Measurements from ENCODE around the gene APBA1. TPM values are rescaled to one million over a fixed set of nuclear protein-coding genes. Genes with fewer than 3 reads are reported as not detected.
A peak's percentile ranks its signal among the peaks of the same experiment; 100 is the strongest.

The APBA1 gene
- total and polyA plus RNA-seq, 2 donors (not counting 3 experiments of a cell fraction or from before 2014, with no cell fraction given) = 6.1 to 11.3 TPM

DNA sequence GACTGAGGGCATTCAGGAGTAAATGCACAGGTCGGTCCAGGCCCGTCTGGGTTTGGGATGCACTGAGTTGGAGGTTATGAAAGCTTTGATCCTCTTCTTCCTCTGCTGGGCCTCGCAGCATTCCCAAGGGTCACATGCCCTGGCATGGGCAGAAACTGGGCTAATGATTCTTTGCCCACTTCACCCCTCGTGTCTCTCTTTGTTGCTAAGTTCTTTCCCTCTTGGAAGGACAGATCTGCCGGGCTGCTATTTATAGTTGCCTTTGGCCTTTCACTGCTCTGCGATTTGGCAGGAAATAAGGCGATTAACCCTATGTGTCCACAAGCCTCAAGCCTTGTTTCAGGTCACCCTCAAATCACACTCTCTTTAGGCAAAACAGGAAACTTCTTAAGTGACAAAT, 280.2 kb downstream of the APBA1 start:
- intact Hi-C loops (cut with micrococcal nuclease) = no loop called here
- Histone ChIP-seq H3K27me3 (ENCODE audit: control insufficient read depth in 2 of 2, insufficient read depth in 2 of 2, low read length in 2 of 2) (no peaks in the 10 kb centered on the region), H3K27ac (ENCODE audit: insufficient read depth, low read depth, low read length) (no peak overlapping the region), H3K79me2 (ENCODE audit: control insufficient read depth, insufficient read depth, low read length) (no peaks in the 10 kb centered on the region), H3K9ac (replicated peaks; ENCODE audit: extremely low read depth, insufficient read depth, low read length) (no peak overlapping the region), H3K9me3 (replicated peaks; ENCODE audit: control insufficient read depth, insufficient read depth, low read length) (no peaks in the 10 kb centered on the region), H3K36me3 (ENCODE audit: control insufficient read depth in 2 of 2, extremely low read depth in 1 of 2, insufficient read depth in 2 of 2, low read length in 2 of 2) (peaks cover 0 to under 1% of the 10 kb centered on the region in 2 experiments), H3K9me1 (replicated peaks; ENCODE audit: control insufficient read depth, extremely low read depth, insufficient read depth, low read length) (no peaks in the 10 kb centered on the region), H3K4me2 (ENCODE audit: insufficient read depth, low read length) (no peak overlapping the region), H2AFZ (ENCODE audit: low read depth, low read length) (no peak overlapping the region), H3K4me1 (ENCODE audit: control insufficient read depth, extremely low read depth, insufficient read depth, low read length) (peaks cover 2% of the 10 kb centered on the region), H3K4me3 (replicated peaks in 1 of 3; ENCODE audit: insufficient read depth in 1 of 3, low read depth in 1 of 3, low read length in 3 of 3) (no peak overlapping the region), H4K20me1 (replicated peaks; ENCODE audit: control insufficient read depth, extremely low read depth, insufficient read depth, low read length) (no peaks in the 10 kb centered on the region)
- dilution Hi-C loops (cut with MboI; ENCODE audit: extremely low pct_ligation_motif_present, low sequenced_read_pairs) = no loop called here
- CTCF ChIA-PET = no interaction called here
- no TSS peak for BruUV-seq (replicated peaks)
- no peak for FAIRE-seq
- DNase-seq (ENCODE audit: low read depth, low spot score) = peak; percentile 74
- TF ChIP-seq POLR2AphosphoS5 (IDR thresholded peaks at IDR 0.05; ENCODE audit: insufficient read depth, low read depth, low read length) = no peak
- TF ChIP-seq, protein P1, sequence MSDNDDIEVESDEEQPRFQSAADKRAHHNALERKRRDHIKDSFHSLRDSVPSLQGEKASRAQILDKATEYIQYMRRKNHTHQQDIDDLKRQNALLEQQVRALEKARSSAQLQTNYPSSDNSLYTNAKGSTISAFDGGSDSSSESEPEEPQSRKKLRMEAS (IDR thresholded peaks at IDR 0.05; ENCODE audit: insufficient read depth, insufficient read length) = no peak
- TF ChIP-seq, protein P2, sequence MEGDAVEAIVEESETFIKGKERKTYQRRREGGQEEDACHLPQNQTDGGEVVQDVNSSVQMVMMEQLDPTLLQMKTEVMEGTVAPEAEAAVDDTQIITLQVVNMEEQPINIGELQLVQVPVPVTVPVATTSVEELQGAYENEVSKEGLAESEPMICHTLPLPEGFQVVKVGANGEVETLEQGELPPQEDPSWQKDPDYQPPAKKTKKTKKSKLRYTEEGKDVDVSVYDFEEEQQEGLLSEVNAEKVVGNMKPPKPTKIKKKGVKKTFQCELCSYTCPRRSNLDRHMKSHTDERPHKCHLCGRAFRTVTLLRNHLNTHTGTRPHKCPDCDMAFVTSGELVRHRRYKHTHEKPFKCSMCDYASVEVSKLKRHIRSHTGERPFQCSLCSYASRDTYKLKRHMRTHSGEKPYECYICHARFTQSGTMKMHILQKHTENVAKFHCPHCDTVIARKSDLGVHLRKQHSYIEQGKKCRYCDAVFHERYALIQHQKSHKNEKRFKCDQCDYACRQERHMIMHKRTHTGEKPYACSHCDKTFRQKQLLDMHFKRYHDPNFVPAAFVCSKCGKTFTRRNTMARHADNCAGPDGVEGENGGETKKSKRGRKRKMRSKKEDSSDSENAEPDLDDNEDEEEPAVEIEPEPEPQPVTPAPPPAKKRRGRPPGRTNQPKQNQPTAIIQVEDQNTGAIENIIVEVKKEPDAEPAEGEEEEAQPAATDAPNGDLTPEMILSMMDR (IDR thresholded peaks at IDR 0.05; ENCODE audit: extremely low read depth in 1 of 2, insufficient read depth in 1 of 2, low read depth in 1 of 2, low read length in 2 of 2) = no peak
- no peak for TF ChIP-seq EZH2 (IDR thresholded peaks at IDR 0.05; ENCODE audit: borderline replicate concordance, low read depth, low read length, severe bottlenecking)
- TF ChIP-seq GATA2 (IDR thresholded peaks at IDR 0.05; ENCODE audit: insufficient read depth, insufficient read length, low read depth, low read length) = no peak
- no peak for TF ChIP-seq FOS (IDR thresholded peaks at IDR 0.05; ENCODE audit: borderline replicate concordance, insufficient read depth, low read length)
- no peak for TF ChIP-seq JUN (IDR thresholded peaks at IDR 0.05; ENCODE audit: borderline replicate concordance, insufficient read depth, insufficient read length, low read depth)
- no peak for TF ChIP-seq MYC (IDR thresholded peaks at IDR 0.05; ENCODE audit: low read depth, low read length)
- no peak for TF ChIP-seq POLR2A (IDR thresholded peaks at IDR 0.05; ENCODE audit: low read depth, low read length)
- POLR2A ChIA-PET = no interaction called here
